ENCODE measurements around the gene MSANTD3.

DNA sequence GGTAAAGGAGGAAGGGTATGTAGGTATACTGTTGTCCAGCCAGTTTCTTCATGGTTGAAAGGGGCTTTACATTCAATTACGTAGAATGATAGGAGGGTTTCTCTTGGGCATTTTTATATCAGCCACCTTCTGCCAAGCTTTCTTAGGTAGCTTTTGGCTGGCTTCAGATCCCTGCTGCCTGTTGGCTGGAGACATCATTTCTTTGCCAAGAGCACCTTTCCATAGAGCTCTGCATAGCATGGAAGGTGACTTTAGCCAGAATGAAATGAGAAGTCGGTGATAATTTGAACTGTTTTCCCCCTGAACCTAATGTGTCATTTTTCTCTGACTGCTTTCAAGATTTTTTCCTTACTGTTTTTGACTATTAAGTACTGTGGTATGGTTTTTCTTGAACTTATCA is 72.9 kb downstream of the MSANTD3 start:
- no peak for TF ChIP-seq CTCF (conservative IDR thresholded peaks at IDR 0.05; ENCODE audit: low read depth in 2 of 2)
- TF ChIP-seq EZH2phosphoT487 (IDR thresholded peaks at IDR 0.05; ENCODE audit: unreplicated experiment), result no peak

All from GM23338 (cell line).